Right lobe of liver (tissue), 6 donors: Measurements from ENCODE around the gene SLC37A1. TPM values are rescaled to one million over a fixed set of nuclear protein-coding genes. Genes with fewer than 3 reads are reported as not detected.

ENCODE experiments used
- ATAC-seq, 4 donors: fragments of 200-7000 bp; cut with Tn5 transposase; one replicate each; pipeline ENCODE4 v1.9.1; 2020; ENCODE audit warnings: mild to moderate bottlenecking in 4 of 4, moderate library complexity in 4 of 4
- DNase-seq, 3 donors: peaks; one replicate each; pipeline ENCODE4 v3.0.0-alpha.2; 2020
- H3K27ac ChIP-seq, 3 donors: fragments of 200-600 bp; one replicate each; pipeline ENCODE4 v1.8.0; 2022
- H3K27me3 ChIP-seq, 2 donors: fragments of 200-600 bp; one replicate each; pipeline ENCODE4 v1.8.0; 2022
- H3K36me3 ChIP-seq, 4 donors: fragments of 200-600 bp; sonication (generic) in 1 of 4; one replicate each; pipeline versions ENCODE4 v1.5.1 to v1.8.0; 2017 to 2022; ENCODE audit warnings: control low read depth in 1 of 4
- H3K4me1 ChIP-seq, 4 donors: fragments of 200-600 bp; sonication (generic) in 1 of 4; one replicate each; pipeline versions ENCODE4 v1.5.1 to v1.8.0; 2017 to 2022; ENCODE audit warnings: control low read depth in 1 of 4
- H3K4me3 ChIP-seq, 3 donors: fragments of 200-600 bp; one replicate each; pipeline ENCODE4 v1.8.0; 2022
- H3K9me3 ChIP-seq, 4 donors: fragments of 200-600 bp; sonication (generic) in 1 of 4; one replicate each; pipeline versions ENCODE4 v1.5.1 to v1.8.0; 2017 to 2022; ENCODE audit warnings: control low read depth in 1 of 4
- CTCF ChIP-seq, 4 donors: fragments of 200-600 bp in 3 of 4; fragments of 450-650 bp in 1 of 4; IDR thresholded peaks; one replicate each; pipeline versions ENCODE4 v1.5.1 to v1.8.0; 2016 to 2022; ENCODE audit warnings: antibody characterized with exemption in 4 of 4, mild to moderate bottlenecking in 2 of 4
- POLR2A ChIP-seq: fragments of 450-650 bp; IDR thresholded peaks from one replicate; pipeline ENCODE4 v1.6.1; 2017; ENCODE audit warnings: antibody characterized with exemption, mild to moderate bottlenecking
- WGBS: methylation state at CpG from one replicate; pipeline ENCODE4 v1.1.6; 2018; ENCODE audit warnings: low coverage, low lambda C conversion rate; ENCODE audit not compliant: insufficient coverage; ENCODE audit errors: missing lambda C conversion rate; 5-methylcytosine and 5-hydroxymethylcytosine counted together
- intact Hi-C, 2 donors: fragments of 100-400 bp; cut with DNase I; formaldehyde crosslinking; loops; one replicate each; pipeline versions ENCODE4 v1.11.2 to v1.14.1; 2022
- total RNA-seq, 6 experiments: library from RNA; depleted of rRNA in 2 of 6; stranded (reverse); fragments of >200 nt in 2 of 6; fragmentation: NEBNext Ultra II Directional in 3 of 6; extraction: Animal tissue kit (Norgen Biotek cat#: 25700) in 3 of 6; gene quantifications; one replicate each; pipeline versions ENCODE4 v1.1.0 to v1.2.4, GENCODE V29; 2016 to 2023
- donor health status: DM: no; HTN: yes; CAD: no.
- donor health status: DM: no; HTN: no; CAD: no.
- donor health status: DM: no; HTN: no; CAD: no.
- donor health status: DM: no; HTN: yes; CAD: no.
- donor health status: DM: no; HTN: yes; CAD: no.

Gene SLC37A1
- total RNA-seq, 6 experiments from 2014 or later: 2.5 to 10.8 (median 6.2) TPM

GRCh38 chr21:42491328-42491727 lies 22.3 kb upstream of the SLC37A1 start:
- WGBS: 47% methylated on average over 1 of the region's 1 CpG
- no peaks in the 10 kb centered on the region for H3K27me3 ChIP-seq
- no peak overlapping the region for H3K4me3 ChIP-seq
- no peak overlapping the region for H3K27ac ChIP-seq
- H3K9me3 ChIP-seq: no peaks in the 10 kb centered on the region
- TF ChIP-seq CTCF (IDR thresholded peaks at IDR 0.05): no peak
- no peak for TF ChIP-seq POLR2A
- intact Hi-C loops: no loop called here
- peaks cover 0 to 3% (median 0%) of the 10 kb centered on the region in 4 donors for H3K4me1 ChIP-seq
- no peaks in the 10 kb centered on the region for H3K36me3 ChIP-seq
- no peak for DNase-seq
- ATAC-seq: no peak

GRCh38 chr21:42492201-42492600 lies 21.5 kb upstream of the SLC37A1 start:
- intact Hi-C loops: no loop called here
- H3K4me1 ChIP-seq: peaks cover 0 to 3% (median 0%) of the 10 kb centered on the region in 4 donors
- no peak for ATAC-seq
- WGBS: 69% methylated on average over 7 of the region's 8 CpGs
- TF ChIP-seq POLR2A (no peak), CTCF (IDR thresholded peaks at IDR 0.05) (no peak)
- no peak for DNase-seq
- H3K9me3 ChIP-seq: no peaks in the 10 kb centered on the region
- H3K36me3 ChIP-seq: no peaks in the 10 kb centered on the region
- no peak overlapping the region for H3K4me3 ChIP-seq
- H3K27me3 ChIP-seq: no peaks in the 10 kb centered on the region
- H3K27ac ChIP-seq: no peak overlapping the region

GRCh38 chr21:42493109-42494060 lies 20.3 kb upstream of the SLC37A1 start:
- intact Hi-C loops: no loop called here
- Histone ChIP-seq H3K36me3 (no peaks in the 10 kb centered on the region), H3K27me3 (no peaks in the 10 kb centered on the region), H3K4me3 (no peak overlapping the region), H3K4me1 (peaks cover 0 to 3% (median 0%) of the 10 kb centered on the region in 4 donors), H3K27ac (no peak overlapping the region), H3K9me3 (no peaks in the 10 kb centered on the region)
- 75% methylated on average over 10 of the region's 13 CpGs for WGBS
- DNase-seq: no peak
- no peak for ATAC-seq
- TF ChIP-seq CTCF (IDR thresholded peaks at IDR 0.05) (no peak), POLR2A (no peak)

GRCh38 chr21:42495027-42495426 lies 18.6 kb upstream of the SLC37A1 start:
- WGBS: 83% methylated on average over 1 of the region's 5 CpGs
- ATAC-seq (no peak), DNase-seq (no peak)
- Histone ChIP-seq H3K27me3 (no peaks in the 10 kb centered on the region), H3K9me3 (no peaks in the 10 kb centered on the region), H3K27ac (no peak overlapping the region), H3K36me3 (no peaks in the 10 kb centered on the region), H3K4me1 (peaks cover 0 to 3% (median 0%) of the 10 kb centered on the region in 4 donors), H3K4me3 (no peak overlapping the region)
- intact Hi-C loops: no loop called here
- TF ChIP-seq POLR2A: no peak
- TF ChIP-seq CTCF (IDR thresholded peaks at IDR 0.05): no peak
